ENCODE data around the gene FBLN2. TPM values are rescaled to one million over a fixed set of nuclear protein-coding genes. Genes with fewer than 3 reads are reported as not detected.

The FBLN2 gene
- total RNA-seq, 4 donors from 2014 or later = 25.3 to 93.8 (median 47.6) TPM

DNA sequence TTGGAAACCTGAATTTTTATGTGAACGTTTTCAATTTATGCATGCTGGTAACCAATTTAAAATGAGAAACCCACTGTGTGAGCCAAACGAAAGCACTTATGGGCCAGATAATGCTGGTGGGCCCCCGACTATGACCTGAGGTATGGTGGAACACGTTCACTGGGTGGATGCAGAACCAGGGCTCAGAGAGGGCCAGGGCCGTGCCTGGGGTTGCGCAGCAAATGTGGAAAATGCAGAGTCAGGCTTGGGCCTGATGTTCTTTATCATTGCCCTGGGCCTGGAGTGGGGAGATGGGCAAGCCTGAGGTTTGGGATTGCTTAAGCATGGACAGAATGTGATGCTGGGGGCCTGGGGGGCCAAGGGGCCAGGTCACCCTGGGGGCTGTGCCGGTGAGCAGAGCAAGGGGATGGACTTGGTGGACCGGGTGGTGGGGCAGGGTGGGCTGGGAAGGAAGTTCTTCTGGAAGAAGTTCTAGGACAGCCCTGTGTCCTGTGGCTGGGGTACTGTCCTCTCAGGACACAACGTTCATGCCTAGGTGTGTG, 17.9 kb downstream of the FBLN2 start:
- no peak for DNase-seq (ENCODE audit: low spot score in 2 of 2)
- Histone ChIP-seq H3K4me3 (no peak overlapping the region), H3K27me3 (no peaks in the 10 kb centered on the region), H3K27ac (no peak overlapping the region), H3K36me3 (no peaks in the 10 kb centered on the region), H3K4me1 (peaks cover 50% of the 10 kb centered on the region), H3K9me3 (no peaks in the 10 kb centered on the region)
- TF ChIP-seq, protein P1, sequence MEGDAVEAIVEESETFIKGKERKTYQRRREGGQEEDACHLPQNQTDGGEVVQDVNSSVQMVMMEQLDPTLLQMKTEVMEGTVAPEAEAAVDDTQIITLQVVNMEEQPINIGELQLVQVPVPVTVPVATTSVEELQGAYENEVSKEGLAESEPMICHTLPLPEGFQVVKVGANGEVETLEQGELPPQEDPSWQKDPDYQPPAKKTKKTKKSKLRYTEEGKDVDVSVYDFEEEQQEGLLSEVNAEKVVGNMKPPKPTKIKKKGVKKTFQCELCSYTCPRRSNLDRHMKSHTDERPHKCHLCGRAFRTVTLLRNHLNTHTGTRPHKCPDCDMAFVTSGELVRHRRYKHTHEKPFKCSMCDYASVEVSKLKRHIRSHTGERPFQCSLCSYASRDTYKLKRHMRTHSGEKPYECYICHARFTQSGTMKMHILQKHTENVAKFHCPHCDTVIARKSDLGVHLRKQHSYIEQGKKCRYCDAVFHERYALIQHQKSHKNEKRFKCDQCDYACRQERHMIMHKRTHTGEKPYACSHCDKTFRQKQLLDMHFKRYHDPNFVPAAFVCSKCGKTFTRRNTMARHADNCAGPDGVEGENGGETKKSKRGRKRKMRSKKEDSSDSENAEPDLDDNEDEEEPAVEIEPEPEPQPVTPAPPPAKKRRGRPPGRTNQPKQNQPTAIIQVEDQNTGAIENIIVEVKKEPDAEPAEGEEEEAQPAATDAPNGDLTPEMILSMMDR (IDR thresholded peaks at IDR 0.05) = no peak
- WGBS = 89% methylated on average over 9 of the region's 9 CpGs

- no peak overlapping the region for H3K27ac ChIP-seq
- TF ChIP-seq POLR2A (IDR thresholded peaks at IDR 0.05) (no peak), POLR2AphosphoS5 (IDR thresholded peaks at IDR 0.05) (no peak), EP300 (IDR thresholded peaks at IDR 0.05) (no peak)
- TF ChIP-seq, protein P1 (IDR thresholded peaks at IDR 0.05) = no peak
- no peaks in the 10 kb centered on the region for H3K9me3 ChIP-seq
- 78% methylated on average over 19 of the region's 20 CpGs for WGBS
- H3K27me3 ChIP-seq = no peaks in the 10 kb centered on the region
- no peaks in the 10 kb centered on the region for H3K36me3 ChIP-seq
- DNase-seq (ENCODE audit: low spot score in 2 of 2) = no peak
- H3K4me1 ChIP-seq = peaks cover 51% of the 10 kb centered on the region
- no peak overlapping the region for H3K4me3 ChIP-seq
Measured at GRCh38 chr3:13567684-13568514, 19.0 kb downstream of the FBLN2 start.

- H3K27me3 ChIP-seq = no peaks in the 10 kb centered on the region
- no peak overlapping the region for H3K4me3 ChIP-seq
- H3K9me3 ChIP-seq = no peaks in the 10 kb centered on the region
- no peak for DNase-seq (ENCODE audit: low spot score in 2 of 2)
- TF ChIP-seq POLR2A (IDR thresholded peaks at IDR 0.05) = no peak
- TF ChIP-seq POLR2AphosphoS5 (IDR thresholded peaks at IDR 0.05) = no peak
- no peak for TF ChIP-seq EP300 (IDR thresholded peaks at IDR 0.05)
- TF ChIP-seq, protein P1 (IDR thresholded peaks at IDR 0.05) = no peak
- H3K36me3 ChIP-seq = no peaks in the 10 kb centered on the region
- 79% methylated on average over 15 of the region's 15 CpGs for WGBS
- H3K27ac ChIP-seq = peak overlapping the region; percentile 39
- peaks cover 51% of the 10 kb centered on the region for H3K4me1 ChIP-seq
Measured at GRCh38 chr3:13568515-13569028, 19.6 kb downstream of the FBLN2 start.

- no peaks in the 10 kb centered on the region for H3K36me3 ChIP-seq
- DNase-seq (ENCODE audit: low spot score in 2 of 2) = peak in 1 of 2 donors; percentile 51
- no peaks in the 10 kb centered on the region for H3K27me3 ChIP-seq
- no peak overlapping the region for H3K4me3 ChIP-seq
- peaks cover 50% of the 10 kb centered on the region for H3K4me1 ChIP-seq
- H3K27ac ChIP-seq = peak overlapping the region; percentile 39
- no peaks in the 10 kb centered on the region for H3K9me3 ChIP-seq
- no peak for TF ChIP-seq EP300 (IDR thresholded peaks at IDR 0.05)
- no peak for TF ChIP-seq POLR2A (IDR thresholded peaks at IDR 0.05)
- TF ChIP-seq POLR2AphosphoS5 (IDR thresholded peaks at IDR 0.05) = no peak
- TF ChIP-seq, protein P1 (IDR thresholded peaks at IDR 0.05) = no peak
- 67% methylated on average over 7 of the region's 7 CpGs for WGBS
Measured at GRCh38 chr3:13569201-13569600, 20.3 kb downstream of the FBLN2 start.

DNA sequence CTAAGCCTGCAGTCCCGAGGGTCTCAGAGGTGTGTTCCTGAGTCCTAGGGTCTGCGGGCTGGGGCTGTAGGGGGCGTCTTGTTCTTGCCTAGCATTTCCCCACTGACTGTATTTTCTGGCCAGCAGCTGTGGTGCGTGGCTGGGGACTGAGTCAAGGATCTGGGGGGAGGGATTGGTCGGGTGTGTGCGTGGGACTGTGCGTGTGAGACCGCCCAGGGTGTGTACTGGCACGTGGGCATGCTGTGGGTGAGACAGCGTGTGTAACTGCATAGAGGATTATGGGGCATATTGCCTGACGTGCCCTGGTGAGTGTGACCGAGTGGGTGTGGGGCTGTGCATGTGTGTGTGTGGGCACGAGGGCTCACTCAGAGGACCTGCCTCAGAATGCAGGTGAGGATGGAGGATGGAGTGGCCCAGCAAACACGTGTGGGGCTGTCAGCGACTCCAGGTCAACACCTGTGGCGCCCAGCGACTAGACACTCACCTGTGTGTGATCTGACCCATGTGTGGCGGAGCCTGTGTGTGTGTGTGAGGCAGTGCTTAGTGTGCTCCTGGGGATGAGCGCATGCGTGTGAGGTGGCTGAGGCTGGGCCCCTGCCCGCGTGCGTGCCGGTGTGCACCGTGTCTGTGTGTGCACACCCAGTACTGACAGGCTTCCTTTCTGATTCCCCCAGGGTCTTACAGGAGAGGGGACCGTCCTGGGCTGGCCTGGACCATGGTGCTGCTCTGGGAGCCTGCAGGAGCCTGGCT, 20.9 kb downstream of the FBLN2 start:
- H3K4me3 ChIP-seq = no peak overlapping the region
- no peaks in the 10 kb centered on the region for H3K9me3 ChIP-seq
- peaks cover 56% of the 10 kb centered on the region for H3K4me1 ChIP-seq
- peak overlapping the region; percentile 39 for H3K27ac ChIP-seq
- no peaks in the 10 kb centered on the region for H3K36me3 ChIP-seq
- no peak for DNase-seq (ENCODE audit: low spot score in 2 of 2)
- H3K27me3 ChIP-seq = no peaks in the 10 kb centered on the region
- TF ChIP-seq POLR2A (IDR thresholded peaks at IDR 0.05) (no peak), POLR2AphosphoS5 (IDR thresholded peaks at IDR 0.05) (no peak), EP300 (IDR thresholded peaks at IDR 0.05) (no peak)
- TF ChIP-seq, protein P1 (IDR thresholded peaks at IDR 0.05) = no peak
- WGBS = 74% methylated on average over 23 of the region's 26 CpGs

All from suprapubic skin (tissue), 4 donors.